HG03108 (cell line): ENCODE results near the gene D2HGDH.
"Not testable (repeated sequence)": the region's sequence is repeated elsewhere in the genome, so short reads cannot be mapped to it uniquely, and the experiment has no call there.

ENCODE experiments used
- ATAC-seq: cut with Tn5 transposase; IDR thresholded peaks from one replicate; pipeline ENCODE4 v1.9.1; 2021; ENCODE audit warnings: moderate library complexity; ENCODE audit not compliant: unreplicated experiment

The D2HGDH gene

DNA sequence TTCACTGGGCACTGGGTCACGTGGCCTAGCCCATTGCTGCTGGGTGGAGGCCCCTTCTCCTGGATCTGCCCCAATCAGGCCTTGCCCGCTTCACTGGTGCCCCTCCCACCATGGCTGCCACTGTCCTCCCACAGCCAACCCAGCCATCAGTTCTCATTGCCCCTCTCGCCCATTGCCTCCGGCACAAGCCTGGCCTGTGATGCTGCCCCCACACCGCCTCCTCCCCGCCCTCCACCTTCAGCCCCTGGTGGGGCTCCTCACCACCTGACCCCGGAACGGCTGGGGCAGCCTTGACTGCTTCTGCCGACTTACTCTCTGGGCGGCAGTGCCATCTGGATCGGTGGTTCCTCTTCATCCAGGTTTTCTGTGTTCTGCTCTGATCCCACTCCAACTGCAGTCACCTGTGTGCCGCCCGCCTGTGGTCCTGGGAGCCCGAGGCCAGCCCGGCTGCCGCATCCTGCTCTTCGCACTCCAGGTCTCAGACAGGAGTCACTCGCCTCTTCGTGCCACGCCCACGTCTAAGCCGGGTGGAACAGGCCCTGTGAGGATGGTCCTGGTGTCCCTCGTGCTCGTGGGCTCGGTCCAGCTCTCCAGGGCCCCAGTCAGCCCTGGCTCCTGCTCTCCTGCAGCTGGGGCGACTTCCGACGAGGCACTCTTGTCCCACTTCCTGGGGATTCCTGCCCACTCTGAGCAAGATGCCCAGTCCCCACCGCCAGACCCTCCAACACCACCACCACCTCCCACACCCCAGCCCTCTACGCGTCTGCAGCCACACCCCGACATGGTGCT lies 14.2 kb downstream of the D2HGDH start:
- ATAC-seq, result no peak

DNA sequence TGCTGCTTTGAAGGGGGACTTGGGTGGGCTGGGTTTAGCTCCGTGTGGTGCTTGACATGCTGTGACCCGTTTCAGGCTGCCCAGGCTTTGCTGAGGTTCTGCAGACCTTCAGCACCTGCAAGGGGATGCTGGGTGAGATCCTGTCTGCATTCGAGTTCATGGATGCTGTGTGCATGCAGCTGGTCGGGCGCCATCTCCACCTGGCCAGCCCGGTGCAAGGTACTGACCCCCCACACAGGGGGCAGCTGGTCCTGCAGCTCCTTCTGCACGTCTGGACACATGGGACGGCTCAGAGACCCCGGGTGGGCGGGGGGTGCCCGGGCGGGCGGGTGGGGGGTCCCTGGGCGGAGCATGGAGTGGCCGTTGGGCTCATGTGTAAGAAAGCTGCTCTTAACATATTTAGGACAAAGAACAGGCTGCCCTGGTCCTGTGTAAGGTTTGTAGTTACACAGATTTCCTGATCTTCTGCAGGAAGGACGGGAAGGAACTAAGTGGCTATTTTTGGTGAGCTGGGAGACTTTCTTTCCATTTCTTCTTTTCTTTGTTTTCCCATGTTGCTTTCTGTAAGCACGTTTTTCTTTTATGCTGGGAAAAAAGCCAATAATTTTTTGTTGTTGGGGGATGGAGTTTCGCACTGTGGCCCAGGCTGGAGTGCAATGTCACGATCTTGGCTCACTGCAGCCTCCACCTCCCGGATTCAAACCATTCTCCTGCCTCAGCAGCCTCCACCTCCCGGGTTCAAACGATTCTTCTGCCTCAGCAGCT lies 15.8 kb downstream of the D2HGDH start:
- ATAC-seq, result no peak

DNA sequence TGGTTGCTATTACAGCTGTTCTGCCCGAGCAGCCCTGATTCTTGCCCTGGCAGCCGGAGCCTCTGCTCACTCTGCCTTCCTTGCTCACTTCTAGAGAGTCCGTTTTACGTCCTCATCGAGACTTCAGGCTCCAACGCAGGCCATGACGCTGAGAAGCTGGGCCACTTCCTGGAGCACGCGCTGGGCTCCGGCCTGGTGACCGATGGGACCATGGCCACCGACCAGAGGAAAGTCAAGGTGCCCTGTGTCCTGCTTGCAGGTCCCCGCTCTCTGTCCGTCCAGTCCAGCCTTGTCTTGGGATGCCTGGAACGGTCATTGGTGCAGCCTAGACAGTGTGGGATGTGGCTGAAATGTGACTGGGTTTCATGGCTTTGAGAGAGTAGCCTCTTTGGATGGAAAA lies 16.7 kb downstream of the D2HGDH start:
- ATAC-seq, result no peak

DNA sequence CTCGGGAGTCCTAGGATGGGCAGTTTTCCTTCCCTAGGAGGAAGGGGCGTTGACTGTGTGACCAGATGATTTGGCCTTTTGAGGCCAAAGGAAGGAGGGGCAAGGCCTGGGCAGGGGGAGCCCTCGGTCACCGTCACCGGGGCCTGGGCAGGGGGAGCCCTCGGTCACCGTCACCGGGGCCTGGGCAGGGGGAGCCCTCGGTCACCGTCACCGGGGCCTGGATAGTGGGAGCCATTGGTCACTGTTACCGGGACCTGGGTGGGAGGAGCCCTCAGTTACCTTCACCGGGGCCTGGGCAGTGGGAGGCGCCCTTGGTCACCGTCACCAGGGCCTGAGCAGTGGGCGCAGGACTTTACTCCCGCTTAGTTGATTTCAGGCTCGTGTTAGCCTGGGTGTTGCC lies 17.3 kb downstream of the D2HGDH start:
- no peak for ATAC-seq

DNA sequence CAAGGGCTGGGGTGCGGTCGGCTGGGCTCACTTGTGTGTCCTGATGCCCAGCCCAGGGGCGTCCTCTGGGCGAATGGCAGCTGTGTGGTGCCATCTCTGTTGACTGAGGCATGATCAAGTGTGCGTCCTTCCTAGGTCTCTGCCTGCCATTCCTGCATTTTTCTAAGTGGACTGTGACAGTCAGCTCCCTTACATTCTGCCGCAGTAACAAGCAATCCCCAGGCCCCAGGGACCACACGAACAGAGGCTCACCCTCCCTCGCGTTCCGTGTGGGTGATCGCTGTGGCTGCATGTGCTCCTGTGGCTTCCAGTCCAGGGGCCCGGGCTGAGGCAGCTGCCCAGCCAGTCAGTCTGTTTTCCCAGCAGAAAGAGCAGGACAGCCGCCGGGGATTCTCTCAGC lies 17.8 kb downstream of the D2HGDH start:
- ATAC-seq, result no peak

DNA sequence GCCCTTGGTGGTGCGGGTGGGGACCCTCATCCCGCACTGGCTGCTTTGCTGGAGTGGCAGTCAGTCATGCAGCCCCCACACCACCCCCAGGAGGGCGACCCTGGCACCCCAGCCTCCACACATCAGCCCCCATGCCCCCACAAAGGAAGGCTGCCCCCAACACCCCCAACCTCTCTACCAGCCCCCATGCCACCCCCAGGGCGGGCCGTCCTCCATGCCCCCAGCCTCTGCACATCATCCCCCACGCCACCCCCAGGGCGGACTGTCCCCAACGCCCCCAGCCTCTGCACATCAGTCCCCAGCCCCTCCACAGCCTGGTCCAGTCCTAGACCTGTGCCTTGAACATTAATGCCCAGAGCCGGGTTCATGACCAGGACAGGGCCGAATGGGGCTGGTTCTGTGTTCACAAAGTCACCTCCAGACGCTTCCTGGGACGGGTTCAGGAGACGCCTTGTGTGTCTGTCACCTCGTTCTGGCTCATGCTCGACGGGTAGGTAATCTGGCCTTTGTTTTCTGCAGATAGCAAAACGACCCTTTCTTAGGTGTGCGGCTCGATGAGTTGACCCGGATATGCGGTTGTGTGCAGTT lies 18.4 kb downstream of the D2HGDH start:
- no peak for ATAC-seq

DNA sequence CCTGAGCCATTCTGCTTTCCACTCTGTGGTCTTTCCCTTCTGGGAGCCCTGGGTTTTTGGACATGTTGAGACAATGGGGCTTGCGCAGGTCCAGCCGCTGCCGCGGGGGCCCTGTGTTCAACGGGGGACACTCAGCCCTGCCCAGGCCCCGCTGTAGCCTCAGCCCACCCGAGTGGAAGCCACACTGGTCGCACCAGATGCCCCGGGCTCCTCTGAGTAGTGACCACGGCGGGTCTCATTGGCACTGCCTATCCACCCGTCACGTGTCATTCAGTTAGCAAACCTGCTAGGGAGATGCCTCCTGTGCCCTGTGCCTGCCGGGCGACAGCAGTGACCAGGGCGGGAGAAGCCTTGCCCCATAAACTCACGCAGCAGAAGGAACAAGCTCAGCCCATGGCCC lies 19.1 kb downstream of the D2HGDH start:
- no peak for ATAC-seq

DNA sequence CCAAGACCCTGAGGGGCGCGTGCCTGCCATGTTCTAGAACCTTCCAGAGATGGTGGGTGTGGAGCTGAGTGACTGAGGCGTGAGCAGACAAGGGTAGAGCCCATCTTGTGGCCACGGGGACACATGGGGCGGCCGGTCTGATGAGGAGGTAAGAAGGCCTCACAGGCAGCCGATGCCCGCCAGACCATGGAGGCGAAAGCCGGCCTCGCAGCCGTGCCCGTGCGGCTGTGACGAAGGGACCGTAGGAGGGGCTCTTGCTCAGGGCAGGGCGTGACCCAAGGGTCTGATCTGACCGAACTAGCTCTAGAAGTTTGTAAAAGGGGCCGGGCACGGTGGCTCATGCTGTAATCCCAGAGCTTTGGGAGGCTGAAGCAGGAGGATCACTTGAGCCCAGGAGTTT lies 19.6 kb downstream of the D2HGDH start:
- no peak for ATAC-seq

DNA sequence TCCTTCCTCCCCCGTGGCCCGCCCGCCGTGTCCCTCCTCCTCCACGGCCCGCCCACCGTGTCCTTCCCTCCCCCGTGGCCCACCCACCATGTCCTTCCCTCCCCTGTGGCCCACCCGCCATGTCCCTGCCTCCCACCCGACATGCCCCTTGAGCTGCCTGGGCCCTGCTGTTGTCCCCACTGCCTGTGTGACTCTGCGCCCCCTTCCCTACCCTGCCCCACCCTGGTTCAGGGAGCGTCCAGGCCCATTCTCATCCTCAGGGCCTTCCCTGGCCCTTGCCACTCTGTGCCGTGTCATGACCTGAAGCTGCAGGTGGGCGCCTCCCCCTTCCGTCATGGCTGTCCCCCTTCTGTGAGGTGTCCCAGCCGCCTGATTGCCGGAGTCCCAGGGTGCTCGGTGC lies 20.7 kb downstream of the D2HGDH start:
- no peak for ATAC-seq

DNA sequence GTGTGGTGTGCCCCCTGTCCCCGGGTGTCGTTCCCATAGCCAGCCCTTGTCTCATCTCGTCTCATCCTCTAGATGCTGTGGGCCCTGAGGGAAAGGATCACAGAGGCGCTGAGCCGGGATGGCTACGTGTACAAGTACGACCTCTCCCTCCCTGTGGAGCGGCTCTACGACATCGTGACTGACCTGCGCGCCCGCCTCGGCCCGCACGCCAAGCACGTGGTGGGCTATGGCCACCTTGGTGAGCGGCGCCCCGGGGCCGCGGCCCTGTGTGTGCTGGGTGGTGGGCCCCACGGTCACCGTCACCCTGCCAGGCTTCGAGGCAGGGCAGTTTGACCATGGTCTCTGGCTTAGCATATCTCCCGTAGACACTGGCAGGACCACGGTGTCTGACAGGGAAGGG lies 21.3 kb downstream of the D2HGDH start:
- ATAC-seq, result no peak

DNA sequence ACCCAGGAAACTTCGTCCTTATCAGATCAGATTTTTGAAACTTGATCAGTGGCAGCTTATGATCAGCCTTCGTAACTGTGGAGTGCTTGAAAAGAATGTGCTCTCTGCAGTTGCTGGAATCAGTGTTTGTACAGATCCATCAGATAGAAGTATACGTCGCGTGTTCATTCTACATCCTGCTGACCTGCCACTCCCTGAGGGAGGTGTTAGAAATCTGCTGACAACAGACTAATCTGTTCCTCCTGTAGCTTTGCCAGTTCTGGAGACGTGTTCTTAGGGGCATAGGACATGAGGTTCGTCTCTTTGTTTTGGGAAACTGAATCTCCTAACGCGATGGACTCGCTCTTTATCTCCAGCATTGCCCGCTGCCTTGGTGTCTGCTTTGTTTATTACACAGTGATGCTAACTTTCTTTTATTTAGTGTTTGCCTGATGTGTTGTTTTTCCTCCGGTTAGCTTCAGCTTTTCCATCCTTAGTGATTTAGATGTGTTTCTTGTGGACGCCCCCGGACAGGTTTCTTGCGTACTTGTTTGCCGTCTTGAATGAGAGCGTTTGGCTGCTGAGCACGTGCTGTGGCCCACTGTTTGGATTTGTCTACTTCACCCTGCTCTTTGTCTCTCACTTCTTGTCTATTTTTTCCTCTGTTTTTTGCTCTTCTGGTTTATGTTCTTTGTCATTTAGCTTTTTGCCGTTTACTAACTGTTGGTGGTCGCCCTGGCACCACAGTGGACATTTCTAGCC lies 24.8 kb downstream of the D2HGDH start:
- ATAC-seq, result no peak

DNA sequence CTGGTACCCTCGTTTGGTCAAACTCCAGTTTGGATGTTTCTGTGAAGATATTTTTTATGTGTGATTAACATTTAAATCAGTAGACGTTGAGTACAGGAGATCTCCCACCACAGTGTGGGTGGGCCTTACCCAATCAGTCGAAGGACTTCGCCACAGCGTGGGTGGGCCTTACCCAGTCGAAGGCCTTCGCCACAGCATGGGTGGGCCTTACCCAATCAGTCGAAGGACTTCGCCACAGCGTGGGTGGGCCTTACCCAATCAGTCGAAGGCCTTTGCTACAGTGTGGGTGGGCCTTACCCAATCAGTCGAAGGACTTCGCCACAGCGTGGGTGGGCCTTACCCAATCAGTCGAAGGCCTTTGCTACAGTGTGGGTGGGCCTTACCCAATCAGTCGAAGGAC lies 25.5 kb downstream of the D2HGDH start:
- not testable (repeated sequence) for ATAC-seq

DNA sequence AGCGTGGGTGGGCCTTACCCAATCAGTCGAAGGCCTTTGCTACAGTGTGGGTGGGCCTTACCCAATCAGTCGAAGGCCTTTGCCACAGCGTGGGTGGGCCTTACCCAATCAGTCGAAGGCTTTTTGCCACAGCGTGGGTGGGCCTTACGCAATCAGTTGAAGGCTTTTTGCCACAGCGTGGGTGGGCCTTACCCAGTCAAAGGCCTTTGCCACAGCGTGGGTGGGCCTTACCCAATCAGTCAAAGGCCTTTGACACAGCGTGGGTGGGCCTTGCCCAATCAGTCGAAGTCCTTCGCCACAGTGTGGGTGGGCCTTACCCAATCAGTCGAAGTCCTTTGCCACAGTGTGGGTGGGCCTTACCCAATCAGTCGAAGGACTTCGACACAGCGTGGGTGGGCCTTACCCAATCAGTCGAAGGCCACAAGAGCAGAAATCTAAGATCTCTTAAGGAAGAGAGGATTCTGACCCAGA lies 25.9 kb downstream of the D2HGDH start:
- ATAC-seq, result no peak

DNA sequence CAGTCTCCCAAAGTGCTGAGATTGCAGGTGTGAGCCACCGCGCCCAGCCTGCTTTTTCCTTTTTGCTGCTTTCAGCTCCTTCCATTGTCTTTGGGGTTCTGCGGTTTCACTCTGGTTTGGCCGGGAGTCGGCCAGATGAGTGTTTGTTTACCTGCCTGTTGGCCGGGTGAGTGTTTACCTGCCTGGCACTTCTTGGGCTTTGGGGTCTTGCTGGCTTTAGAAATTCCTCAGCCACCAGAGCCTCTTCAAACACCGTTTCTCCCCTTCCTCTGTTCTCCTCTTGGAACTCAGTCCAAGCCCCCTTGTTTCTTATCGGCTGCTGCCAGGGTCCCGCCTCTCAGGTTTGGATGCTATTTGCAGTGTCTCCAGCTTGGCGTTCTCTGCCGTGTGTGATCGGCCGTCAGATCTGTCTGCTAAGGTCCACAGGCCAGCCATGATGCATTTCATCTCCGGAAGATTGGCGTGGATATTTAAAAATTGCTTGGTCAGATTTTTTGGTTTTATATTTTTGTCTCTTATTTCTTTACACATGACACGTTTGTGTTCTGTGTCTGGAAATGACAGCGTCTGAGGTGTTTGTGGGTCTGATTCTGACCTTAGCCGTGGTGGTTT lies 28.0 kb downstream of the D2HGDH start:
- ATAC-seq, result no peak

DNA sequence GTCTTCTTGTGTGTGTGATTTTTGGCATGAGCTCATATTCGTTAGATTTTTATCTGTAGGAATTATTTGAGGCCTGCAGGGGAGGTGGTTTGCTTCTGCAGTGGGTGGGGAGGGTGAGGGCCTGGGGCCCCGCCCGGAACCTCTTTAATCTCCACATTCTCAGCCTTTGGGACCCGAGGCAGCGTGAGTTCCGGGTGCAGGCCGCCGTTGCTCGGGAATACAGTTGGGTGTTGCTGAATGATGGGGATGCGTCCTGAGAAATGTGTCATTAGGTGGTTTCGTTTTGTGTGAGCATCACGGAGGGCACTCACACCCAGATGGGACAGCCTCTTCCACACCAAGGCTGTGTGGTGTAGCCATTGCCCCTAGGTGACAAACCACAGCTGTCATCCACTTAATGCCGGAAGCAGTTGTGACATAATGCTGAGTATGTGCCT lies 28.5 kb downstream of the D2HGDH start:
- no peak for ATAC-seq

DNA sequence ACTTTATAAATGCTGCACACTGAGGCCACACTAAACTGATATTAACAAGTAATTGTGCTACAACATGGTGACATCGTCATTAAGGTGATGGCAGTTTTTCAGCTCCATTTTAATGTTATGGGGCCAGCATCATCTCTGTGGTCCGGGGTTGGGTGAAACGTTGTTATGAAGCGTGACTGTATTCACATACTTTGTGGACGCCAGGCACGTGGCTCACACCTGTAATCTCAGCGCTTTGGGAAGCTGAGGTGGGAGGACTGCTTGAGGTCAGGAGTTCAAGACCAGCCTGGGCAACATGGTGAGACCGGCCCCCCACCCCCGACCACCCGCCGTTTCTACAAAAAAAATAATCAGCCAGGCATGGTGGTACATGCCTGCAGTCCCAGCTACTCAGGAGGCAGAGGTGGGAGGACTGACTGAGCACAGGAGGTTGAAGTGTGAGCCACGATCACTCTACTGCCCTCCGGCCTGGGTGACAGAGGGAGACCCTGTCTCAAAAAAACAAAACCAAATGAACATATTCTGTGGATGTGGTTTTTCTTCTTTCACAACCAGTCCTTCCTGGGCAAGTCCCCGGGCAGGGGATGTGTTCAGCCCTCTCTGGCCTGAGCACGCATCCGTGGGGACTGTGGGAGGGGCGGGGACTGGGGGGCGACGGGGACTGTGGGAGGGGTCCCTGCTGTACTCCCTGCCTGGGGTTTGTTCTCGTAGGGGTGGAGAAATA lies 29.3 kb downstream of the D2HGDH start:
- no peak for ATAC-seq

DNA sequence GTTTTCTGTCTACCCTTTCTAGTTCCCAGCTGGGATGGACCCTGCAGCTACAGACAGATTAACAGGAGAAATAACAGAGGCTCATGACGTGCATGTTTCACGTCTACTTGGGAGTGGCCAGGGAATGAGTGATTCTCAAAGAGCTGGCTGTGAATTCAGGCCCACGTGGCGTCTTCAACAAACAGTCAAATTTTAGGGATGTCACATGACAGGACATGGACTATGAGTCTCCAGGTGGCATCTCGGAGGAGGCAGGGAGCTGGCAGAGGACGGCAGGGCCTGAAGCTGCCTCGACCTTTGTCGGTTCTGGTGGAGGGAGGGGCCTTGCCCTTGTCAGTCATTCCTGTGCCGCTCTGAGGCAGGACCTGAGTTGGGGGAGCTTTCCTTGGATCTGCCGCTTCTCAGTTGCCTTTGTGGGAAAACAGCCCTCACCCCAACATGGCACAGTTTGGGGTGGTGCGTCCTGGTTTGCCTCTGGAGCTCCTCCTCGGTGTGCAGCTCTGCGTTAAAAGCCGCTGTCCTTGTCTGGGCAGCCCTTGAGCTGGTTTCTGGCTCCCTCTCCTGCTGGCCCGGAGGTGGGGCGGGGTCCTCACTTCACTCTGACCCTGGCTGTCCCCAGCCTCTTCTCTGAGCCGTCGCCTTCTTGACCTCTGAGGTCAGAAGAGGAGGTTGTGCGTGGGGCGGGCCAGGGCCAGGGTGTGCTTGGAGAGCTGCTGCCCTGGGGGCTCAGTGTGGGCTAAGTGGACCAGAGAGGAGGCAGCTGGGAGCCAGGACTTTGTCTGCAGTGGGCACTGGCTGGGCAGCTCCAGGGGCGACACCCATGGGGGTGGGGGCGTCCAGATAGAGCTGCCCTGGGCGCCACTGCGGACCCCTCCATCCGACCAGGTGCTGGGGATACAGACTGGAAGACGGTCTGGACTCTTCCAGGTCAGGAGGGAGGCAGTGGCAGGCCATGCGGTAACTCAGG lies 30.1 kb downstream of the D2HGDH start:
- no peak for ATAC-seq

DNA sequence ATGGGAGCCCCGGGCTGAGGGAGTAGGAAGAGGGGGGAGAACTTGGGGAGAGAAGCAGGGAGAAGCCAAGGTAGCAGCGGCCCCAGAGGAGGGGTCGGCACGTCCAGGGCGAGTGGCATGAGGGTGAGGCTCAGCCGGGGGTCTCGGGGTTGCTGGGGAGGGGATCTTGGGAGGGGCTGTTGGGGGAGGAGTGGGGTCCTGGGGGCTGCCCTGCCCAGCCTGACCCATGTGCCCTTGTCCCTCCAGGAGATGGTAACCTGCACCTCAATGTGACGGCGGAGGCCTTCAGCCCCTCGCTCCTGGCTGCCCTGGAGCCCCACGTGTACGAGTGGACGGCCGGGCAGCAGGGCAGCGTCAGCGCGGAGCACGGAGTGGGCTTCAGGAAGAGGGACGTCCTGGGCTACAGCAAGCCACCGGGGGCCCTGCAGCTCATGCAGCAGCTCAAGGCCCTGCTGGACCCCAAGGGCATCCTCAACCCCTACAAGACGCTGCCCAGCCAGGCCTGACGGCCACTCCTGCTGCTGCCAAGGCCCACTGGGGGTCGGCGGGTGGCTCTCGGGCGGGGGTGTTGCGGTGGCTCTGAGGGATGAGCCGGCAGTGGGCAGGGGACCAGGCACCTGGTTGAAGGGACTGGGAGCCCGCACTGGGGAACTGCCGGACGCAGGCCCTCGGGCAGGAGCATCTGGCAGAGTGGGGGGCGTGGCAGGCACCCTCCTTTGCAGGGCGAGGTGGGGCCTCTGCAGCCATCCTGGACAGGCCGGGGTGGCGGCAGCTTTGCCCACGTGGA lies 33.2 kb downstream of the D2HGDH start:
- no peak for ATAC-seq
